HFFc6 (cell line): ENCODE data around the gene RPS14. TPM values are rescaled to one million over a fixed set of nuclear protein-coding genes. Genes with fewer than 3 reads are reported as not detected.
A peak's percentile ranks its signal among the peaks of the same experiment; 100 is the strongest.

Experiments
- DNase-seq: peaks from one replicate; pipeline ENCODE4 v3.0.0-alpha.2; 2018
- H3K27ac Mint-ChIP-seq: 2 replicates; pipeline ENCODE4 v1.8.0; 2020; ENCODE audit warnings: mild to moderate bottlenecking, mixed read lengths
- H3K27me3 Mint-ChIP-seq: 2 replicates; pipeline ENCODE4 v1.8.0; 2021; ENCODE audit warnings: mild to moderate bottlenecking, moderate library complexity, mixed read lengths; ENCODE audit not compliant: insufficient read depth
- H3K36me3 Mint-ChIP-seq: 2 replicates; pipeline ENCODE4 v1.8.0; 2021; ENCODE audit warnings: low read depth, mixed read lengths
- H3K4me1 Mint-ChIP-seq: 2 replicates; pipeline ENCODE4 v1.8.0; 2020; ENCODE audit warnings: low read depth, mixed read lengths
- H3K4me3 Mint-ChIP-seq: 2 replicates; pipeline ENCODE4 v1.8.0; 2020; ENCODE audit warnings: mild to moderate bottlenecking, moderate library complexity, mixed read lengths
- H3K9me3 Mint-ChIP-seq: 2 replicates; pipeline ENCODE4 v1.8.0; 2020; ENCODE audit warnings: mild to moderate bottlenecking, mixed read lengths
- total RNA-seq, 6 experiments: library from RNA; stranded (reverse); fragmentation: NEBNext Ultra II Directional; extraction: Animal tissue kit (Norgen Biotek cat#: 25700); gene quantifications; 2 replicates in 1 of 6; 3 replicates in 5 of 6; pipeline ENCODE4 v1.2.3, GENCODE V29; 2021
- TF ChIP-seq, protein P1 (sequence below): fragments of 200-600 bp; sonication (generic); IDR thresholded peaks from 2 replicates; pipeline ENCODE4 v1.5.0; 2021; ENCODE audit warnings: antibody characterized with exemption, mild to moderate bottlenecking

The RPS14 gene
- total RNA-seq, 6 experiments from 2014 or later: 1,658 to 2,163 (median 1,911) TPM

DNA sequence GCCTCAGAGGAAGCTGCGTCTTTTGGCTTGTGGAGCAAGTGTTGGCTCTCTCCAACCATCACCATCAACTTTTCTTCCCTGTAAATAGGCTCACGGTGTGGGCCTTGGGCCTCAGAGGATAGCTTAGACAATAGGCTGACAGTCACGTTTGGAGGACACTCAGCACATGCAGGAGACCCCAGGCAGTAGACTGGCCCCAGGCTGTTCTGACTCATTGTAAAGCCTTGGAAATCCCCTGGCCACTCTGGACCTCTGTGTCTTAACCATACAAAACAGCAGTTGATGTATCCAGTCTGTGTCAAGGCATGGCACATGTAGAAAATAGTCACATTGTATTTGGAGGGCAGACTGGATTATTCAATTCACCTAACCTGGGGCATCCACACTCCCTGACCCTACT, 55.4 kb downstream of the RPS14 start:
- Mint-ChIP-seq H3K4me3 (no peak overlapping the region), H3K27me3 (peaks cover 3% of the 10 kb centered on the region), H3K4me1 (peaks cover 29% of the 10 kb centered on the region), H3K27ac (no peak overlapping the region), H3K36me3 (peaks cover 31% of the 10 kb centered on the region), H3K9me3 (no peaks in the 10 kb centered on the region)
- TF ChIP-seq, protein P1, sequence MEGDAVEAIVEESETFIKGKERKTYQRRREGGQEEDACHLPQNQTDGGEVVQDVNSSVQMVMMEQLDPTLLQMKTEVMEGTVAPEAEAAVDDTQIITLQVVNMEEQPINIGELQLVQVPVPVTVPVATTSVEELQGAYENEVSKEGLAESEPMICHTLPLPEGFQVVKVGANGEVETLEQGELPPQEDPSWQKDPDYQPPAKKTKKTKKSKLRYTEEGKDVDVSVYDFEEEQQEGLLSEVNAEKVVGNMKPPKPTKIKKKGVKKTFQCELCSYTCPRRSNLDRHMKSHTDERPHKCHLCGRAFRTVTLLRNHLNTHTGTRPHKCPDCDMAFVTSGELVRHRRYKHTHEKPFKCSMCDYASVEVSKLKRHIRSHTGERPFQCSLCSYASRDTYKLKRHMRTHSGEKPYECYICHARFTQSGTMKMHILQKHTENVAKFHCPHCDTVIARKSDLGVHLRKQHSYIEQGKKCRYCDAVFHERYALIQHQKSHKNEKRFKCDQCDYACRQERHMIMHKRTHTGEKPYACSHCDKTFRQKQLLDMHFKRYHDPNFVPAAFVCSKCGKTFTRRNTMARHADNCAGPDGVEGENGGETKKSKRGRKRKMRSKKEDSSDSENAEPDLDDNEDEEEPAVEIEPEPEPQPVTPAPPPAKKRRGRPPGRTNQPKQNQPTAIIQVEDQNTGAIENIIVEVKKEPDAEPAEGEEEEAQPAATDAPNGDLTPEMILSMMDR: no peak
- DNase-seq: peak; percentile 24

DNA sequence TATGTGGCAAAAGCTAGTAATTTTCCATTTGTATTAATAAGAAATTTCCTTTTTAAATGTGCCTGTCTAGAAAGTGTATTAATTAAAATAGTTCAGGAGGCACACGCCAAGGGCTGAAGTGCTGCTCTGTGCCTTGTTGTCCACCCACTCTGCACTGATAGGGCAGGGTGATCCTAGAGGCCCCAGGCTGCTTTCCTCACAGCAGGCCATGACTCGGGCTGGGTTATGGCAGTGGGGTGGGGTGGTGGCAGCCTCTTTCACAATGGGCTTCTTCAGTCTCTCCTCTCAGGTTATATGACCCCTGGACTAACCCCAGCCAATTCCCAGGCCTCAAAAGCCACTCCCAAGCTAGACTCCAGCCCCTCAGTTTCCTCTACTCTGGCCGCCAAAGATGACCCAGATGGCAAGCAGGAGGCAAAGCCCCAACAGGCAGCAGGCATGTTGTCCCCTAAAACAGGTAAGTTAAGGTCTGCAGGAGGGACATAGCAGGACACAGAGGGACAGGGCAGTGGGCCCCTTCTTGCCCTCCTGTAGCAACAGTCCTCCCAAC, 56.4 kb downstream of the RPS14 start:
- peak overlapping the region; percentile 25; the same call in 1 of the 2 replicates for H3K27ac Mint-ChIP-seq
- peaks cover 28% of the 10 kb centered on the region for H3K36me3 Mint-ChIP-seq
- DNase-seq: no peak
- TF ChIP-seq, protein P1: no peak
- peaks cover 23% of the 10 kb centered on the region for H3K4me1 Mint-ChIP-seq
- H3K4me3 Mint-ChIP-seq: no peak overlapping the region
- H3K9me3 Mint-ChIP-seq: no peaks in the 10 kb centered on the region
- peaks cover 3% of the 10 kb centered on the region for H3K27me3 Mint-ChIP-seq

DNA sequence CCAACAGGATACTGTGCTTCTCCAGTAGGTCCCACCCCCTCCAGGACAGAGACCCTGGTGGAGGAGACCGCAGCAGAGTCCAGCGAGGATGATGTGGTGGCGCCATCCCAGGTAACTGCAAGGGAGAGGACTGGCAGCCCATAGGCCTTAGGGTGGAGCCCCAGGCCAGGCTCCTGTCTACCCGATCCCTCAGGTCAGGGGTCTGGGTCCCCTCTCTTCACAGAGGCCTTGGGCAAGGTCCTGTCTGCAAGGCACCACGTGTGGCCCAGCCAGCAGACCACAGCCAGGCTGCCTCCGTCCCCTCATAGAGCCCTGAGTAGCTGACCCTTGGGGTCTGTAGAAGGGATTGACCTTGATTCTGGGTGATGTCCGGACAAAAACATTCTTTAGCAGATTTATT, 56.9 kb downstream of the RPS14 start:
- H3K9me3 Mint-ChIP-seq: no peaks in the 10 kb centered on the region
- no peak for DNase-seq
- H3K27me3 Mint-ChIP-seq: peaks cover 3% of the 10 kb centered on the region
- TF ChIP-seq, protein P1: no peak
- H3K4me1 Mint-ChIP-seq: peaks cover 20% of the 10 kb centered on the region
- peaks cover 25% of the 10 kb centered on the region for H3K36me3 Mint-ChIP-seq
- H3K4me3 Mint-ChIP-seq: no peak overlapping the region
- no peak overlapping the region for H3K27ac Mint-ChIP-seq

Other genes starting within 250 kb of the RPS14 start
- gene CAMK2A, start 160.0 kb downstream of the RPS14 start, total RNA-seq: under 1 TPM; 0.09 to 0.64 (median 0.18) TPM
- gene ARSI, start 146.8 kb downstream of the RPS14 start, total RNA-seq: 1 to 10 TPM; 4.6 to 6.7 (median 4.9) TPM
- gene TCOF1, start 92.0 kb downstream of the RPS14 start, total RNA-seq: 10 to 100 TPM; 30.8 to 44.6 (median 38.5) TPM
- gene CD74, start 36.8 kb downstream of the RPS14 start, total RNA-seq: under 1 TPM in 1 of 6 experiments, not detected in 5; 0.37 TPM
- 100 to 1,000 TPM; 126 to 199 (median 147) TPM for gene NDST1, start 58.4 kb upstream of the RPS14 start, total RNA-seq
- gene SYNPO, start 190.9 kb upstream of the RPS14 start, total RNA-seq: 10 to 100 TPM; 35.6 to 50.7 (median 47.8) TPM
- gene MYOZ3, start 211.5 kb upstream of the RPS14 start, total RNA-seq: under 1 TPM in 2 of 6 experiments, not detected in 4; 0.05 to 0.14 TPM